Cardiac fibroblast (primary cell): Measurements from ENCODE around the gene PPP1R14C.

Experiments used
- DNase-seq, 2 donors: peaks; one replicate each; pipeline versions ENCODE4 v3.0.0 to v3.0.0-alpha.2; 2010; ENCODE audit warnings: low read depth in 2 of 2
- H3K4me3 ChIP-seq, 2 donors: replicated peaks in 1 of 2; 1 replicate in 1 of 2; 2 replicates in 1 of 2; pipeline ENCODE4 v1.5.1; 2011; ENCODE audit warnings: low read depth in 2 of 2, low read length in 2 of 2, mild to moderate bottlenecking in 2 of 2, moderate library complexity in 1 of 2
- TF ChIP-seq, protein P1 (sequence below): IDR thresholded peaks from one replicate; pipeline ENCODE4 v1.5.1; 2011; ENCODE audit warnings: low read depth, mild to moderate bottlenecking, low read length, inconsistent platforms

Gene PPP1R14C

DNA sequence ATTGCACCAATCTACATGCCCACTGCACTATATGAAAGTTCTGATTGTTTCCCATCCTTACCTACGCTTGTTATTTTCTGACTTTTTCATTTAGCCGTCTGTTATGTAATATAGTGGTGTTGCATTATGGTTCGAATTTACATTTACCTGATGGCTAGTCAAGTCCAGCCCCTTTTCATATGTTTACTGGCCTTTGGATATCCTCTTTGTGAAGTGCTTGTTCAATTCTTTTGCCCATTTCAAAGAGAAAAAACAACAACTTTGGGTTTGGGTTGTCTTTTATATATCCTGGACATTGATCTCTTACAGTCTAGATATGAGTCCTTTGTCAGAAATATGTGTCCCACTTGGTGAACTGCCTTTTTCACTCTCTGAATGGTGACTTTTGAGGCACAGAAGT, 21.1 kb downstream of the PPP1R14C start:
- DNase-seq: no peak
- H3K4me3 ChIP-seq: no peak overlapping the region
- TF ChIP-seq, protein P1, sequence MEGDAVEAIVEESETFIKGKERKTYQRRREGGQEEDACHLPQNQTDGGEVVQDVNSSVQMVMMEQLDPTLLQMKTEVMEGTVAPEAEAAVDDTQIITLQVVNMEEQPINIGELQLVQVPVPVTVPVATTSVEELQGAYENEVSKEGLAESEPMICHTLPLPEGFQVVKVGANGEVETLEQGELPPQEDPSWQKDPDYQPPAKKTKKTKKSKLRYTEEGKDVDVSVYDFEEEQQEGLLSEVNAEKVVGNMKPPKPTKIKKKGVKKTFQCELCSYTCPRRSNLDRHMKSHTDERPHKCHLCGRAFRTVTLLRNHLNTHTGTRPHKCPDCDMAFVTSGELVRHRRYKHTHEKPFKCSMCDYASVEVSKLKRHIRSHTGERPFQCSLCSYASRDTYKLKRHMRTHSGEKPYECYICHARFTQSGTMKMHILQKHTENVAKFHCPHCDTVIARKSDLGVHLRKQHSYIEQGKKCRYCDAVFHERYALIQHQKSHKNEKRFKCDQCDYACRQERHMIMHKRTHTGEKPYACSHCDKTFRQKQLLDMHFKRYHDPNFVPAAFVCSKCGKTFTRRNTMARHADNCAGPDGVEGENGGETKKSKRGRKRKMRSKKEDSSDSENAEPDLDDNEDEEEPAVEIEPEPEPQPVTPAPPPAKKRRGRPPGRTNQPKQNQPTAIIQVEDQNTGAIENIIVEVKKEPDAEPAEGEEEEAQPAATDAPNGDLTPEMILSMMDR: no peak

DNA sequence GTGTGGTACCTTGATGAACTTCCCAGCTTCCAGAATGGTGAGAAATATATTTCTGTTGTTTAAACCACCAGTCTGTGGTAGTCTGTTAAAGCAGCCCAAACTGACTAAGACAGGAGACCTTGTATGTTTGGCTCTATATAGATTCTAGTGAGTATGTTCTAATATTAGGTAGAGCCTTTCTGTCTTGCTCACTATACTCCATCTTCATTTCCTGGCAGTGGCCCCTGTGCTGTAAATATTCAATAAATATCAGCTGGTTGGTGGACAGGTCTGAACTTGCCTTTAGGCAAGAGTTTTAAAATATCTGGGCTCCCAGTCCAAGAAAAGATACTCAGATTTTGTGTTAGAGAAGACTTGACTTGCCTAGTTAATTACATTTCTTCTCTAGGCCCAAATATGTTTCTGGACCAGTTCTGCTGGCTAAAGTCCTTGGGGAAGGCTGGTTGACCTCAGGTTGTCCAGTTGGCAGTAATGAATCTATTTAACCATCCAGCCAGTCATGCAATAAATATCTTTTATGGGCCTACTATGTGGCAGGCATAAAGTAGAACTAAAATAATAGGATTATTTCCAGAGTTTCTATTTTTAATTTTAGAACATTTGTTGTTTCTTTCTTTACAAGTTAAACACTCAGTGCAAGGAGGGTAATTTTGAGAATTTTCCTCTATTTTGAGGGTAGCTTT, 22.3 kb downstream of the PPP1R14C start:
- TF ChIP-seq, protein P1: no peak
- no peak for DNase-seq
- no peak overlapping the region for H3K4me3 ChIP-seq

DNA sequence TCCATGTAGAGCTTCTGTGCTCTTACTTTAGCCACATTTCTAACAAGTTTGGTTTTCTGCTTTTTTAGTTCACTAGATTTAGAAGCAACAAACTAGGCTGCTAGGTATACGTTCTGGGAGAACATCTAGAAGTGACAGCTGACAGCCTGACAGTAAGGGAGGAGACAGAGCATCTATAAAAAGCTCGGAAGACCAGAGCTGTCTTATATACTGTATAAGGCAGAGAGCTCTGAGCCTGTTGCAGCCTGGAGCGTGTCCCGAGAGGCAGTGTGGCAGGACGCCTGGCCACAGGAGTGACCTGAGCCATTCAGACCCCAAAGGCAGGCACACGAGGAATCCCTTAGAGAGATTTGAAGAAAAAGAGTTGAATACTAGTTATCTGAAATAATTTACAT, 24.6 kb downstream of the PPP1R14C start:
- TF ChIP-seq, protein P1: no peak
- no peak overlapping the region for H3K4me3 ChIP-seq
- DNase-seq: no peak

DNA sequence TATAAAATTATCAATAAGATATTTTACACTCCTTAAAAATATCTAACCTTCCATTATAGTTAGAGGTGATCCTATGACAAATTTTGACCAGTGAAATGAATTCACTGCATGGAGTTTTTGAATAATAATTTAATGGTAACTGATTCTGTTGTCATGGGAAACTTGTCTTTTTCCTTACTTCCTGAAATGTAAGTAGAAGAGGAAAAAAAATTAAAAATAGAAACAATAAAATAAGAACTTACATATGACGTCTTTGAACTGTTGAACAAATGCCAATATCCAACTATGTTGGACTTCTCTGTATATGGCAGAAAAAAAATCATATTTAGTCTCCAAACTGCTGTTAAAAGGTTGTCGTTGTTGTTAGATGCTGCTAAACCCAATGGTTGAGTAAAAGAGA, 26.3 kb downstream of the PPP1R14C start:
- no peak overlapping the region for H3K4me3 ChIP-seq
- DNase-seq: no peak
- TF ChIP-seq, protein P1: no peak

DNA sequence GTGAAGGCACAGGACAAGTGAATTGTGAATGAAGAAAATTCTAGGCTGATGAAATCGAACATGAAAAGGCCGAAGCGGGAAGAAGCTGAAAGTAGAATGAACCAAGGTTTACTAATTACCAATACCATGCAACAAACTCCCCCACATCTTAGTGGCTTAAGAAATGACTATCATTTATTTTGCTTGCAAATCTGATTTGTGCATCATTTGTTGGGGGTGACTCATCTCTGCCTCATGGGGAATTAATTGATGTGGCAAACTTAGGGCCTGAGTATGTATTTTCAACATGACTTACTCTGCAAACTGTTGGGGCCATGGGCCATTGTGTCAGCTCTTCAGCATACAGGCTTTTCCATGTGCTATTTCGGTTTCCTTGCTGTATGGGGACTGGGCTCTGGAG, 26.8 kb downstream of the PPP1R14C start:
- peak; percentile 55 to 63 for DNase-seq
- TF ChIP-seq, protein P1: no peak
- H3K4me3 ChIP-seq: no peak overlapping the region

DNA sequence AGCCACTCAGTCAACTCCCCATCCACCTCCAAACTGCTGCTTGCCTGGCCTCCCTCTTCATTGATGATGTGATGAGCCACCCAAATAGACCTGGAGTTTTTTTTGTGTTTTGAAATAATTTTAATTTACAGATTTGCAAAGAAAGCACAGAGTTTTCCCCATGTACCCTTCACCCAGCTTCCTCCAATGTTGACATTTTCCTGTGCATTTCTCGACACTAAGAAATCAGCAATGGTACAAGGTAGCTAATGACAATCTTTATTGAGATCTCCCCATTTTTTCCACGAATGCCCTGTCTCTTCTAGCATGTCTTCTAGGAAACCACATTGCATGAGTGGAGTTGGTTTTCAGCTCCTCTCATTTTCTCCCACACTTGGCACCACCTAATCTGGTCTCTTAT, 30.1 kb downstream of the PPP1R14C start:
- no peak for DNase-seq
- TF ChIP-seq, protein P1: no peak
- no peak overlapping the region for H3K4me3 ChIP-seq
